Upper lobe of left lung (tissue), 6 donors: ENCODE results near the gene MDP1. TPM values are rescaled to one million over a fixed set of nuclear protein-coding genes. Genes with fewer than 3 reads are reported as not detected.

ENCODE experiments used
- ATAC-seq, 2 donors: fragments of 200-7000 bp; cut with Tn5 transposase; one replicate each; pipeline ENCODE4 v1.9.1; 2022; ENCODE audit warnings: mild to moderate bottlenecking in 2 of 2, moderate library complexity in 2 of 2; ENCODE audit not compliant: low FRiP score in 2 of 2
- DNase-seq, 2 donors: peaks; one replicate each; pipeline ENCODE4 v3.0.0-alpha.2; 2019 to 2020
- H3K27ac ChIP-seq, 4 donors: fragments of 200-600 bp; sonication (generic); one replicate each; pipeline ENCODE4 v1.5.1; 2016 to 2019
- H3K27me3 ChIP-seq, 4 donors: fragments of 200-600 bp; sonication (generic); one replicate each; pipeline ENCODE4 v1.5.1; 2017 to 2019
- H3K36me3 ChIP-seq, 4 donors: fragments of 200-600 bp; sonication (generic); one replicate each; pipeline ENCODE4 v1.5.1; 2016 to 2019
- H3K4me1 ChIP-seq, 4 donors: fragments of 200-600 bp; sonication (generic); one replicate each; pipeline ENCODE4 v1.5.1; 2018 to 2019
- H3K4me3 ChIP-seq, 4 donors: fragments of 200-600 bp; sonication (generic); one replicate each; pipeline ENCODE4 v1.5.1; 2017 to 2019; ENCODE audit warnings: mild to moderate bottlenecking in 2 of 4, moderate library complexity in 1 of 4
- H3K9me3 ChIP-seq, 4 donors: fragments of 200-600 bp; sonication (generic); one replicate each; pipeline ENCODE4 v1.5.1; 2018 to 2019
- CTCF ChIP-seq, 6 experiments: fragments of 450-650 bp in 4 of 6; fragments of 200-600 bp in 2 of 6; sonication (generic) in 2 of 6; IDR thresholded peaks; one replicate each; pipeline ENCODE4 v1.5.1; 2016 to 2019; ENCODE audit warnings: antibody characterized with exemption in 6 of 6
- EP300 ChIP-seq, 4 donors: sonication (generic); formaldehyde crosslinking; IDR thresholded peaks; one replicate each; pipeline ENCODE4 v1.5.1; 2017; ENCODE audit warnings: antibody characterized with exemption in 4 of 4, control low read depth in 2 of 4
- POLR2A ChIP-seq, 4 donors: fragments of 450-650 bp; IDR thresholded peaks; one replicate each; pipeline ENCODE4 v1.5.1; 2016 to 2017; ENCODE audit warnings: antibody characterized with exemption in 4 of 4, mild to moderate bottlenecking in 2 of 4
- POLR2AphosphoS5 ChIP-seq, 2 donors: sonication (generic); formaldehyde crosslinking; IDR thresholded peaks; one replicate each; pipeline ENCODE4 v1.5.1; 2017; ENCODE audit warnings: antibody characterized with exemption in 2 of 2
- WGBS, 2 donors: methylation state at CpG; one replicate each; pipeline ENCODE4 v1.1.5; 2017 to 2018; 5-methylcytosine and 5-hydroxymethylcytosine counted together
- total RNA-seq, 6 donors: library from RNA; depleted of rRNA in 4 of 6; stranded (reverse); fragments of >200 nt in 4 of 6; gene quantifications; one replicate each; pipeline versions ENCODE4 v1.1.0 to v1.2.1, GENCODE V29; 2016 to 2021
- donor health status: DM: no; HTN: no; CAD: no; lungs with moderate emphysema.
- donor health status: DM: no; HTN: yes; CAD: no; lungs with severe emphysema.

Gene MDP1
- total RNA-seq, 6 donors from 2014 or later, result 8.1 to 21.1 (median 12.7) TPM

- H3K4me1 ChIP-seq, result peaks cover 0 to 19% (median 9%) of the 10 kb centered on the region in 4 donors
- DNase-seq (peak in 1 of 2 donors; percentile 58), ATAC-seq (no peak)
- TF ChIP-seq POLR2AphosphoS5 (IDR thresholded peaks at IDR 0.05) (no peak), EP300 (IDR thresholded peaks at IDR 0.05) (no peak), CTCF (IDR thresholded peaks at IDR 0.05) (no peak), POLR2A (IDR thresholded peaks at IDR 0.05) (no peak)
- no peak overlapping the region for H3K27ac ChIP-seq
- peaks cover 6 to 24% (median 17%) of the 10 kb centered on the region in 4 donors for H3K36me3 ChIP-seq
- H3K4me3 ChIP-seq, result no peak overlapping the region
- WGBS, 2 donors, result 85 to 93% methylated on average over 14 to 19 of the region's 19 CpGs
- H3K9me3 ChIP-seq, result no peaks in the 10 kb centered on the region
- no peaks in the 10 kb centered on the region for H3K27me3 ChIP-seq
Measured at GRCh38 chr14:24261969-24262327, 46.1 kb upstream of the MDP1 start.

- Histone ChIP-seq H3K4me1 (peaks cover 0 to 19% (median 9%) of the 10 kb centered on the region in 4 donors), H3K36me3 (peaks cover 4 to 19% (median 12%) of the 10 kb centered on the region in 4 donors), H3K9me3 (no peaks in the 10 kb centered on the region), H3K4me3 (no peak overlapping the region), H3K27me3 (no peaks in the 10 kb centered on the region), H3K27ac (no peak overlapping the region)
- TF ChIP-seq POLR2A (IDR thresholded peaks at IDR 0.05) (no peak), POLR2AphosphoS5 (IDR thresholded peaks at IDR 0.05) (no peak), CTCF (IDR thresholded peaks at IDR 0.05) (no peak), EP300 (IDR thresholded peaks at IDR 0.05) (no peak)
- 94 to 96% methylated on average over 20 of the region's 20 CpGs for WGBS, 2 donors
- peak in 1 of 2 donors; percentile 50 for DNase-seq
- ATAC-seq, result no peak
Measured at GRCh38 chr14:24261256-24261968, 45.5 kb upstream of the MDP1 start.

- peaks cover 0 to 13% (median 5%) of the 10 kb centered on the region in 4 donors for H3K36me3 ChIP-seq
- no peak for TF ChIP-seq POLR2AphosphoS5 (IDR thresholded peaks at IDR 0.05)
- no peak for TF ChIP-seq EP300 (IDR thresholded peaks at IDR 0.05)
- TF ChIP-seq POLR2A (IDR thresholded peaks at IDR 0.05), result no peak
- TF ChIP-seq CTCF (IDR thresholded peaks at IDR 0.05), result no peak
- ATAC-seq, result no peak
- 77 to 91% methylated on average over 2 to 4 of the region's 4 CpGs for whole genome bisulfite sequencing, 2 donors
- H3K27ac ChIP-seq, result no peak overlapping the region
- peaks cover 0 to 19% (median 9%) of the 10 kb centered on the region in 4 donors for H3K4me1 ChIP-seq
- no peaks in the 10 kb centered on the region for H3K9me3 ChIP-seq
- no peak for DNase-seq
- H3K27me3 ChIP-seq, result no peaks in the 10 kb centered on the region
- no peak overlapping the region for H3K4me3 ChIP-seq
Measured at GRCh38 chr14:24260780-24261157, 44.9 kb upstream of the MDP1 start.

GRCh38 chr14:24260026-24260779 lies 44.3 kb upstream of the MDP1 start:
- Histone ChIP-seq H3K27ac (peak overlapping the region in 3 of 4 donors; percentile 18 to 46 (median 32)), H3K9me3 (no peaks in the 10 kb centered on the region), H3K36me3 (peaks cover 0 to 8% (median 0%) of the 10 kb centered on the region in 4 donors), H3K4me1 (peaks cover 0 to 19% (median 9%) of the 10 kb centered on the region in 4 donors), H3K27me3 (no peaks in the 10 kb centered on the region), H3K4me3 (no peak overlapping the region)
- peak in 1 of 2 donors; percentile 13 for ATAC-seq
- 85 to 90% methylated on average over 10 to 16 of the region's 16 CpGs for WGBS, 2 donors
- no peak for DNase-seq
- TF ChIP-seq POLR2A (IDR thresholded peaks at IDR 0.05) (no peak), POLR2AphosphoS5 (IDR thresholded peaks at IDR 0.05) (no peak)

- 71 to 74% methylated on average over 15 to 16 of the region's 16 CpGs for WGBS, 2 donors
- TF ChIP-seq POLR2A (IDR thresholded peaks at IDR 0.05) (no peak), EP300 (IDR thresholded peaks at IDR 0.05) (no peak), POLR2AphosphoS5 (IDR thresholded peaks at IDR 0.05) (no peak), CTCF (IDR thresholded peaks at IDR 0.05) (no peak)
- Histone ChIP-seq H3K4me1 (peaks cover 0 to 19% (median 9%) of the 10 kb centered on the region in 4 donors), H3K9me3 (no peaks in the 10 kb centered on the region), H3K27ac (peak overlapping the region in 3 of 4 donors; percentile 18 to 46 (median 32)), H3K27me3 (no peaks in the 10 kb centered on the region), H3K4me3 (no peak overlapping the region), H3K36me3 (peaks cover 0 to 12% (median 3%) of the 10 kb centered on the region in 4 donors)
- ATAC-seq (peak; percentile 40 to 65), DNase-seq (no peak)
Measured at GRCh38 chr14:24259282-24260025, 43.6 kb upstream of the MDP1 start.
